ENCODE data around the gene SIK3.

The SIK3 gene

DNA sequence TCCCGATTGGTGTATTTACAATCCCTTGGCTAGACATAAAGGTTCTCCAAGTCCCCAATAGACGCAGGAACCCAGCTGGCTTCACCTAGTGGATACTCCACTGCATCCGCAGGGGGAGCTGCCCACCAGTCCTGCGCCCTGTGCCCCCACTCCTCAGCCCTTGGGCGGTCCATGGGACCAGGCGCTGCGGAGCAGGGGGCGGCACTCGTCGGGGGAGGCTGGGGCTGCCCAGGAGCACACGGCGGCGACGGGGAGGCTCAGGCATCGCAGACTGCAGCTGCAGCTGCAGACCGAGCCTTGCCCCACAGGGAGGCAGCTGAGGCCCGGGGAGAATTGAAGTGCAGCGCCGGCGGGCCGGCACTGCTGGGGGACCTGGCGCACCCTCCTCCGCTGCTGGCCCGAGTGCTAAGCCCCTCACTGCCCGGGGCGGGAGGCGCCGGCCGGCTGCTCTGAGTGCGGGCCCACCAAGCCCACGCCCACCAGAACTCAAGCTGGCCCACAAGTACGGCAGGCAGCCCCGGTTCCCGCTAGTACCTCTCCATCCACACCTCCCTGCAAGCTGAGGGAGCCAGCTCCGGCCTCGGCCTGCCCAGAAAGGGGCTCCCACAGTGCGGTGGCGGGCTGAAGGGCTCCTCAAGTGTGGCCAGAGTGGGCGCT, 12.2 kb upstream of the SIK3 start:
- no peak for DNase-seq (ENCODE audit: low spot score)

DNA sequence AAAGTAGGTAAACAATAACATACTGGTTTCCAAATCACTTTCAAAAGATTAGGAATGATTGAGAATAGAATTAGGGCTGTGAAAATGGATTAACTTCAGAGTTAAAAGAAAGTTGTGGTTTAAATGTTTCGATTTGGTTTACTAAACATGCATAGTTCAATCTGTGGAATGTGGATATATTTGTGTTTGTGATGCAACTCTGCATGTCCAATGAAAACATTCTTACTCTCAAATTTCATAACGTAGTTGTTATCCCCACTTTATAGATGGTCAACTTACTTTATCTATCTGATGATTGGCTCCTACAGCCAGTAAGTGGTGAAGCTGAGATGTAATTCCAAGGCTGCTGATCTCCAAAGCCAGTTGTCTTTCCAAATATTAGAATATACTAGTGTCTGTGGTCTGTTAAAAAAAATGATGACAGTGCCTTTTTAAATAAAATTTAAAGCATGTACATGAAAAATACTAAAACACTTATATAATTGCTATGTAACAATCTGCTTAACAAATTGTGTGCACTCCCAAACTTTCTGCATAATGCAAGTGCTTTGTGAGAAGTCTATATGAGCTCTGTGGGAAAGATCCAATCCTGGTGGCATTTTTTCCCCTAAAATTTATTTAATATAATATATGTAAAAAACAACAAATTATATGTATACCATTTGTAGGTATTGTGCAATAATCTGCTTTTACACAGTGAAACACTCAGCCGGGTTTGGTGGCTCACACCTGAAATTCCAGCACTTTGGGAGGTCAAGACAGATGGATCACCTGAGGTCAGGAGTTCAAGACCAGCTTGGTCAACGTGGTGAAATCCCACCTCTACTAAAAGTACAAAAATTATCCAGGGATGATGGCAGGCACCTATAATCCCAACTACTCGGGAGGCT, 9.7 kb upstream of the SIK3 start:
- DNase-seq (ENCODE audit: low spot score), result no peak

DNA sequence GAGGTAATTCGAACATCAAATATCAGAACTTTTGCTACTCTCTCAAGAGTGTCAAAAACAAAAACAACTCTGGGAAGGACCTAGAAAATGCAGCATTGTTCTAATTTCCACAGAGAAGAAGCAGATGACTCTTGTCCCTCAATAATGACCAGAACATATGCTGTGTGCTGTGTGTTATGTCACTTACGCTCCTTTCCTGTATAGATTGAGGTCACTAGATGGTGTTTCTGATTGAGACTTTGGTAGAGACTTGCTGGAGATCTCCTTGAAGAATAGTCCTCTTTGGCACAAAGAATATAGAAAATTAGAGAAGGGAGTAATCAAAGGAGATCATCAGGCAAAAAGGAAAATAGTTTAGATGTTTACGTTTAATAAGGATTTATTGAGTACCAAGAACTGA, 2.3 kb upstream of the SIK3 start:
- DNase-seq (ENCODE audit: low spot score), result no peak

DNA sequence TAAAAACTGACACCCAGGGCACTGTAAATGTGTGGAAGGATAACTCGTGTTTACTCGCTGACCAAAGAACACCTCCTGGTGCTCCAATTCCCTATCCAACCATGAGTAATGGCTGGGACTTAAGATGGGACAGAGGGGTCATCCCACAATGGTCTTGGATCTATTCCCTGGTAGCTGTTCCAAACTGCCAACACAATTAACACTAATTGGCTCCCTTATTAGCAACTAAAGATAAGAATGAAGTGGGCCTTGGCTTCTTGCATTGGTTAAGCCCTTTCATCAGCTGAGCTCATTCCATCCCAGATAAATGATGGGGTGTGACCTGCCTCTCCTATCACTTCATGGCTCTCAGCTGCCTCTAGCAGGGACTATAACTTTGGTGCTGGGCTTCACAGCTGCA, 1.5 kb upstream of the SIK3 start:
- peak; percentile 26 for DNase-seq (ENCODE audit: low spot score)

DNA sequence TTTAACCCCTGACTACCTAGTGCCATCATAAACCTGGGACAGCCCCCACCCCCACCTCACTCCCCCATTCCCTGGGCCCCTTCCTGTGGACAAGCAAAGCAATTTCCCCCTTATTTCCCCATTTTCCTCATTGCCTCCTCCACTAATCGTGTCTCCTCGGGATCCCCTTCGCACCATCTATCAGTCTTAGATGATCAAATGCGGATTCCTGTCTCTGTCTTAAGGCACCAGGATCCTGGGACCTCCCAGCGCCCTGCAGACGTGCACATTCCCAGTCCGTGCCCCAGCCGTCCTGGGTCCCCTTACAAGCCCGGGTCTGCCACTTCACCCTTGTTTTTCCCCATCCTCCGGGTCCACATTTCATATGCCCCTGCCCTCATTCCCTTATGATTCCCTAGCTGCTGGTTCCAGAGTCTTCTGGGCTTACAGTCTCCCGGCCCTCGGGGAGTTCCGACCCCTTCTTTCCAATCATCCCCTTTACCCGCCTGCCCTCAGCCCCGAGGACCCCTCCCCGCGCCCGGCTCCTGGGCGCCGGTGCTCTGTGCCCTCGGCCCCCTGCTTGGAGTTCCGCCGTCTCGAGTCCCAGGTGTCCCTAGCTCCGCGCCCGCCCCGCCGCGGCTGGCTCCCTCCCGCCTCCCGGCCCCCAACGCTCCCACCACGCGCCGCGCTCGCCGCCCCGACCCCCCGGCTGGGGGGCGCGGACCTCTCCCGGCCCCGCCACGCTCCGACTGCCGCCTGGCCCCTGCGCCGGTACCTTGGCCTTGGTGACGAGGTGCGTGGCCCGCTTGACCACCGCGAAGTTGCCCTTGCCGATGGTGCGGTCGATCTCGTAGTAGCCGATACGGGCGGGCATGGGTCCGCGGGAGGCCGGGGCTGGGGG, 599 bp downstream of the SIK3 start:
- DNase-seq (ENCODE audit: low spot score), result peak; percentile 54

DNA sequence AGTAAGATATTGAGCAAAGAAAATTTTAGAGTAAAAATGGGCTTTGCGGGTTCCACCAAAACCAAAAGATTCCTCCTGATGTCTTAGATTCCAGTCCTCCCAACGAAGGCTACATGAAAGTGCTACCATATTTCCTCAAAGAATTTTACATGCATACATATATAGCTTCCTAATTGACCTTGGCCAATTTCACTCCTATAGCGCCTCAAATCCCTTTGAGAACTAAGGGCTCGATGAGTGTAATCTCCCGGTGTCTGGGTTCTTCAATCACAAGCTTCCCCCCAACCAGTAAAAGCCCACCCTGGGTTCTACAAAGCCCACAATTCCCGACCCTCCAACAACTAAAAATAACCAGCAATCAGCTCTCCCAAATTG, 1.2 kb downstream of the SIK3 start:
- peak; percentile 45 for DNase-seq (ENCODE audit: low spot score)

DNA sequence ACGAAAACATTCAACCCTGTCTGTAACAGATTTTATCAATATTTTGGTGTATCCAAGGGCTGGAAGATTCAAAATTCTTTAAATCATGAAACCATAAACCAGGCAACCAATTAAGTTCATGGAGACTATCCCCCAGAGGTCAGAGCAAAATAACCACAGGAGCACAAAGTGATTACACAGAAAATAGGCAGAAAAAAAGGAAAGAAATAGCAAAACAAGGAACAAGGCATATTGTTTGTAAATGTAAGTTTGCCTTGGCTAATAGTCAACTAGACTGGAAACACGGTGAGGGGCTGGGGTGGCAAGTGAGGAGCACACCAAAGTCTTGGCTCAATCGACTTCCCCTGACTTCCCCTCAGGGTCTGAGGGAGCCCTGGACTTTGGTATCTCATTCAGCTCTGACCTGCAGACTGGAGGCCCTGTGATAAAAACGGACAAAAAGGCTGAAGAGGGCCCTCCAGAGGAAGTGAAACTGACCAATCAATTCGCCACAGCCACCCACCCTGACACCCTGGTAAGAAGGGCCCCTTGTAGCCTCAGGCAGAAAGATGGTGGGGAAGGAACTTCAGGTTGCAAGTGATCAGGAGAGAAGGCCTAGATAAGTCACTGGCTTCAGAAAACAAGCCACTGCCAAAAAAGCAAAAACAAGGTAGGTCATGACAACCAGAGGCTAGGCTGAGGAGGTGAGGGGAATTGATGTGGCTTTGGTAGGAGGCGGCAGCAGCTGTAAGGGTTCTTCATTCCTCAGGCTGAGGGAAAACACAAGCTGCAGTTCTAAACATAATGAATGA, 1.8 kb downstream of the SIK3 start:
- DNase-seq (ENCODE audit: low spot score), result peak; percentile 78

DNA sequence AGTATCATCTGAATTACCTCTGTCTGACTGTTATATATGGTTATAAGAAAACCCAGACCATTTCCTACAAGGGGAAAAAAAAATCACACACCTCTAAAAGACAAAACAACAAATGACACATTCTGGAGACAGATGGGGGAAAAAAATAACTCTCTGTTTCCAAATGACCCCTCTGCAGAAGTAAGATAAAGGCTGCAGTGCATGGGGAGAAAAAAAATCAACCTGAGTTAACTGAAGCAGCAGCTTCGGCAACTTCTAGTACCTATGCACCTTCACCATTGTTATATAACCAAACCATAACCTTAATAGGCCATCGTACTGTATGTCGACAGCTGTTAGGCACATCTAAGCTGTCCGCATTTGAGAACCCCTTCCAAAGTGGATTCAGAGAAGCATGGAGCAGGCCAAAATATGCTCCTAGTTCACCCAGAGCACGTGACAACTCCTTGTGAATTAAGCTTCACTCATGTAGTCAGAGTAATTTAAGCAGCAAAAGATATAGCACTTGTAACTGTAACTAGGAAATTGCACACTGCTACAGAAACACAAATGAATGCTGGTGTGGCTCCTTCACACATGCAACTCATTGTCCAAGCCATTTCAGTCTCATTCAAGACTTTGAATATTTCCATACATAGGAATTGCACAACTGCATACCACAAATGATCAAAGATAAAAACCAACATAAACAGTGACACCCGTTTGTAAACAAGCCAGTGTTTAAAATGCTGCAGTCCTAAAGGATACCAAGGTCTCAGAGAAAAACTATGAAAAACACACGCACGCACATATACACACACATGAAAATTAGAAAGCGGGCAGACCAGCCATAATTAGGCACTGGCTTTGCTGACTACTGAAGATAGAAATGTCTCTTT, 2.7 kb downstream of the SIK3 start:
- DNase-seq (ENCODE audit: low spot score), result peak; percentile 38

DNA sequence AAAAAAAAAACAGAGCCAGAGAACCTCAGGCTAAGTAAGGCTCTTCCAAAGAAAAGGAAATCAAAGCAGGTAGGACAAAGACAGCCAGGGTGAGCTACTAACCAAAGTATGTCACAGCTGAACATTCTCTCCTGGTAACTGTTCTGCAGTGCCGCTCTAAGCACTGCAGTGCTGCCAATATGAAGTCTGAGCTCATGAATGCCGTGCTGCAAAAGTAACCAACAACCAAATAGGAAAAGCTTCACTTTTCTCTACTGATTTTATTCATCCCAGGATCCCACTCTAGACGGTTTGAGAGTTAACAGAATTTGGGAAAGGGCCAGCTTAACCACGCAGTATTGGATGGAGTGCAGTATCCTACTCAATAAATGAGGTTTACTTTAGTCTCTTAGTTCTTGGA, 3.5 kb downstream of the SIK3 start:
- DNase-seq (ENCODE audit: low spot score), result peak; percentile 5

DNA sequence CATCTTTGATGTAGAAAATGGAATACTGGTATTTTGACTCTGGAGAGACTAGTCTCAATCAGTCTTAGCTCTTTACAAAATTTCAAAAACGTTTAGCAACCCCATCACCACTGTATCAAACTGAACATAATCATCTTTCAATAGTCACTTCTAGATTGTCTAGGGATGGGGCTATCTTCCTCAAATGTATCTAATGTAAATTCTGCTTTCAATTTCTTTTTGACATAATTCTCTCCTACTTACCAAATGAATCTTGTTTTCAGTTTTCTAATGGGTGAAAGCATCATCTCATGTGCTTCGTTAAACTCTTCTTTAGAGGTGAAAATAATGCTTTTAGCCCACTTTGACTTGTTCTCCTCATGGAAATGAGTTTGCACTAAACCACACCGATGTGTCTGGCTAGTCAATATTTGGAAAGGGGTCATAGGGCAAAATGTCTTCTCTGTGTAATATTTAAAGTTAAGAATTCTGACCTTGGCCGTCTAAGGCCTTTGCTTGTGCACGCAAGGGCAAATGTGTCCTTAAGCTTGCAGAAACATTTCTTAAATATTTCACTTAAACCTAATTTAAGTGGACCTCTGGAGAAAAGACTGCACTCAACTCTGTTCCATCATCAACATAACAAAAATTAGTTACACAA, 5.2 kb downstream of the SIK3 start:
- DNase-seq (ENCODE audit: low spot score), result no peak

DNA sequence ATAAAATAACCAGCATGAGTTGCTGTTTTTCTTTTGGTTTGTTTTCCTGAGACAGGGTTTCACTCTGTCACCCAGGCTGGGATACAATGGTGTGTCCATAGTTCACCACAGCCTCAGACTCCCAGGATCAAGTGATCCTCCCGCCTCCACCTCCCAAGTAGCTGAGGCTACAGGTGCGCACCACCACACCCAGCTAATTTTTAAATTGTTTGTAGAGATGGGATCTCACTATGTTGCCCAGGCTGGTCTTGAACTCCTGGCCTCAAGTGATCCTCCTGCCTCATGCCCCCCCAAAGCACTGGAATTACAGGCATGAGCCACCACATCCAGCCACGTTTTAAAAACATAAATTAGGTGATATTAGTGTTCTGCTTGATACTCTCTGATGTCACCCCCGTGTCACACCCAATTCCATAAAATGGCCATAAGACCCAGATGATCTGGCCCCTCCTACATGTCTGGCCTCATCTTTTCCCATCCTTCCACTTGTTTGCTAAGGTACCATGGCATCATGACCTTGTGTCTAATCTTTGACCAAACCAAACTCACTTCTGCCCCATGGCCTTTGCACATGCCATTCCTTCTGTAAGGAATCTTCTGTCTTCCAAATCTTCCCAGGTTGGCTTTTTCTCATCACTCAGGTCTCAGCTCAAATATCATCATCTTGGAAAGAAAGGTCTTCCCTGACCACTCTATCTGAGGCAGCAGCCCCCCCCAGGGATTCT, 6.3 kb downstream of the SIK3 start:
- DNase-seq (ENCODE audit: low spot score), result no peak

DNA sequence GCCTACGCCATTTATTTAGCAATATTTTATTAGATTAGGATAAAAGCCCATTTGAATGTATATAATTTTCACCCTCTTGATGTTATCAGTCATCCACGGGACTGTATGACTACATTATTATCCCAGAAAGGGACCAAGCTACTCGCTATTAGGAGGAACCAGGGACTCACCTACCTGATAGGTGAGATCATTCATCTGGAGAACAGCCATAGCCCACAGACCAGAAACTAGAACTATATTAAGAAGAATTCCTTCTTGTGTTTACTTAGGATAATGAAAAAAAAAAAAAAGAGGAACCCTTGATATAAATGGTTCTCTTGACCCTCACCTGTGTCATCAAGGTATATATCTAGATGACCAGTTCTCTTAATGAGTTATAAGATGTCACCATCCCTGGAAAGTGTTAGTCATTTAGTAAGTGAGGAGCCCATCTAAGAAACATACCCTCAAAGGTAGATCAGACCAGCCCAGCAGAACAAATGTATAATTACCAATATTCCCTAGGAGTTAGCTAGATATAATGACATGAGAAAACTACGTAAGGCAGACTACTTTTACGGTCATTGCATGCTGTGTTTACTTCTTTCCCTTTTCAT, 8.0 kb downstream of the SIK3 start:
- DNase-seq (ENCODE audit: low spot score), result no peak

DNA sequence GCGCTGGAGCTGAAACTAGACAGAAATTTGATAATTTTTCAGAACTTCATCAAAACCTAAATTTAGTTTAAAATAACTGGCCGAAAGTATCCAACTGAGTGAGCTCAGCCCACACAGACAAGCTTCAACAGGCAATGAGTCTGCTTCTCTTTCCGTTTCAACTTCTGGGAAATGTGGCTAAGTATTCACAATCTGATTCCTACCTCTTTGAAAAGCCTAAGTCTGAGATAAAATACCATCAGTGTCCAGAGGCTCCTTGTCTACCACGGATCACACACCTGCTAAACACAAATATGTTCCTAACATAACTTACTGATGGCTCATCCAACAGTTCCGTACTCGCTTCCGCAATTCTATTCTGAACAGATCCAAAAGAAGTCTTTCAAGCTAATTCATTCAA, 8.5 kb downstream of the SIK3 start:
- DNase-seq (ENCODE audit: low spot score), result no peak

DNA sequence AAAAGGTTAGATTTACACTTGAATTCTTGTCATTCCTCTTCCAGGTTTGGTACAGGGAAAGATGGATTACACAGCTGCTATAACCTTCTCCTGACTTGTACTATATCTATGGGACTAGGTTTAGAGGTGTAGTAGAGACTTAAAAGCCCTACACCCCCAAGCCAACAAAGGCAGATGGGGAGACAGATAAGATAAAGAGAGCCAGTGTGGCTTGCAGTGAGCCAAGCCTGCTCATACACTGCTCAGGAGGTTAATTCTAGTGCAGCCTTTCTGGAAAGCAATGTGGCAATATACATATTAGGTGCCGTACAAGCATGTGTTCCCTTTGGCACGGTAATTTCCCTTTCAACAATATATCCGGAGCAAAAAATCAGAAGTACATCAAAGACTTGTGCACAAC, 10.8 kb downstream of the SIK3 start:
- no peak for DNase-seq (ENCODE audit: low spot score)

DNA sequence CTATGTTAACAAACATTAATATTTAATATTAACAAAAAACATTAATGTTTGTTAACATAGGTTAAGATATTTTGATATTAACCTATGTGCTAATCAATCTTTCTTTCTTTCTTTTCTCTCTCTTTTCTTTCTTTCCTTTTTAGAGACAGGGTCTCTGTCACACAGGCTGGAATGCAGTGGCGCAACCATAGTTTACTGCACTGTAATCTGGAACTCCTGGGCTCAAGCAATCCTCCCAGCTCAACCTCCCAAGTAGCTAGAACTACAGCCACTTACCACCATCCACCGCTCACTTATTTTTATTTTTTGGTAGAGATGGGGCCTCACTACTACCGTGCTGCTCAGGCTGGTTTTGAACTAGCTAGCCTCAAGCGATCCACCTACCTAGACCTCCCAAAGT, 13.2 kb downstream of the SIK3 start:
- no peak for DNase-seq (ENCODE audit: low spot score)

DNA sequence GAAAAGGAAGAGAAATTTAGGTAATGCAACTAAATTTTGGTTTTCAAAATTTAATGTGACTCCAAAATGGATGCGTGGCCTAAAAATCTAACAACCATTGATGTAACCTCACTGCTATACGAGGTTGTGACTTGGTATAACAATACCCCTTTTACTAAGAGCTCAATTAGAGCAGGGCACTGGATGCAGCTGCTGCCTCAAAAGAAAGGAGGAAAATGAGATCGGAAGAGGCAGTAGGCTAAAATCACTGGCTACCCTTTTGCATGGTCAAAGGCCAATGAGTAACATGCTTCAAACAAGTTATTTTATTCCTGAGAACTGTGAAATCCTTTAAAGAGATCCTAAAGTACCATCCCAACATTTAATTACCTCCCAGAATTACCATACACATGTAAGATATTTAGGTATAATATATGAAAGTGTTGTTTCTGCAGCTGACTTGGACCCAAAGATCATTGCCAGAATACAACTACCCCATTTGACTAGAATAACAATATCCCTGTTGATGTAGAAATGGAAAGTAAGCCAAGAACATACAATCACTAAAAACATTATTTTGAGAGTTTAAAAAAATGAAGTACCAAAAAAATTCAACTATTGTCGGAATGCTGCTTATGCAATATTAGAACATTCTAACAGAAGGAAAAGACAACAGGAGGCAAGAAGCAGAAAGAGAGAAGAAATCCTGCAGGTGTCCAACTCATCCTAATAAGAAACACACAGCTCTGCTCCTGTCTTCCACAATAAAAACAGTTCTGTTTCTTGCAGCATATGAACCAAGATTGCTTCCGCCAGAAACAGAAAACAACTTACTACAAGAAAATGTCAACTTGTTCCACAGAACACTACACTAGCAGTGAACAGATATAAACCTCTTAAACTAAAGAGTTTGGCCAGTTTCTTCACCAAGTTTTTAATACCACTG, 15.0 kb downstream of the SIK3 start:
- DNase-seq (ENCODE audit: low spot score), result no peak

DNA sequence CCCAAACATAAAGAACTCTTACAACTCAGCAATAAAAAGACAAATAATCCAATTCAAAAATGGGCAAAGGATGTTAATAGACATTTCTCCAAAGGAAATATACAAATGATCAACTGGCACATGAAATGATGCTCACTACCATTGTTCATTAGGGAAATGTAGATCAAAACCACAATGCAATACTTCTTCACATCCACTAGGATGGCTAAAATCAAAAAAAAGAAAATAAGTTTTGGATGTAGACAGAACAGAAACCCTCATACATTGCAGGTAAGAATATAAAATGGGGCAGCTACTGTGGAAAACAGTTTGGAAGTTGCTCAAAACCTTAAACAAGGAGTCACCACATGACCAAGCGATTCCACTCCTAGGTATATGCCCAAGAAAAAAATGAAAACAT, 16.3 kb downstream of the SIK3 start:
- no peak for DNase-seq (ENCODE audit: low spot score)

DNA sequence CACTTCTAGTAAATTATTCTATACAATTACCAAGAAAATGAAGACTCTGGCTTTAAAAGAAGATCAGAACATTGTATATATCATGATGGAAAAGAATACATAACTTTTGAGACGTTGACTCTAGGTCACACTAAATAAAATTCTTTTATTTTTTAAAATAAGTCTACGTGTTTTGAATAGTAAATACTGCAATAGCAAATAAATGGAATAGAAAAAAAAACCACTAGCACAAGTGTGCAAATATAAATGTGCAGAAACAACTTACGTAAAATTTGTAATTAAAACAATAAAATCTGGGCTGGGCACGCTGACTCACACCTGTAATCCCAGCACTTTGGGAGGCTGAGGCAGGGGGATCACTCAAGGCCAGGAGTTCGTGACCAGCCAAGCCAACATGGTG, 17.9 kb downstream of the SIK3 start:
- DNase-seq (ENCODE audit: low spot score), result no peak
